D341Med (cell line): Measurements from ENCODE around the gene TNFRSF8.

Experiments used
- DNase-seq: peaks from one replicate; pipeline ENCODE4 v3.0.0; 2012; ENCODE audit warnings: low spot score

Gene TNFRSF8

GRCh38 chr1:12142891-12143630, 80.0 kb downstream of the TNFRSF8 start:
- DNase-seq: no peak

GRCh38 chr1:12143631-12144155, 80.6 kb downstream of the TNFRSF8 start:
- no peak for DNase-seq

- no peak for DNase-seq
Measured at GRCh38 chr1:12144236-12144635, 81.1 kb downstream of the TNFRSF8 start.

- DNase-seq: no peak
Measured at GRCh38 chr1:12144969-12145368, 81.9 kb downstream of the TNFRSF8 start.

GRCh38 chr1:12145616-12146342, 82.7 kb downstream of the TNFRSF8 start:
- DNase-seq: no peak

GRCh38 chr1:12146343-12147112, 83.4 kb downstream of the TNFRSF8 start:
- DNase-seq: no peak

GRCh38 chr1:12147201-12147701, 84.1 kb downstream of the TNFRSF8 start:
- no peak for DNase-seq

- no peak for DNase-seq
Measured at GRCh38 chr1:12148160-12148957, 85.3 kb downstream of the TNFRSF8 start.

GRCh38 chr1:12148958-12149790, 86.1 kb downstream of the TNFRSF8 start:
- DNase-seq: no peak

- DNase-seq: no peak
Measured at GRCh38 chr1:12149791-12150175, 86.7 kb downstream of the TNFRSF8 start.

- no peak for DNase-seq
Measured at GRCh38 chr1:12150456-12151200, 87.5 kb downstream of the TNFRSF8 start.

GRCh38 chr1:12151465-12151864, 88.4 kb downstream of the TNFRSF8 start:
- no peak for DNase-seq

GRCh38 chr1:12152113-12152891, 89.2 kb downstream of the TNFRSF8 start:
- no peak for DNase-seq

- no peak for DNase-seq
Measured at GRCh38 chr1:12153181-12153785, 90.2 kb downstream of the TNFRSF8 start.

- no peak for DNase-seq
Measured at GRCh38 chr1:12155328-12155727, 92.2 kb downstream of the TNFRSF8 start.

GRCh38 chr1:12157366-12158231, 94.5 kb downstream of the TNFRSF8 start:
- no peak for DNase-seq

- no peak for DNase-seq
Measured at GRCh38 chr1:12158357-12159092, 95.4 kb downstream of the TNFRSF8 start.
